ENCODE results near the gene PRPF8.
"Not testable (repeated sequence)": the region's sequence is repeated elsewhere in the genome, so short reads cannot be mapped to it uniquely, and the experiment has no call there.

PRPF8 gene

GRCh38 chr17:1684378-1685189, at the start of gene PRPF8:
Gene PRPF8 (minus strand): TSS chr17:1684867. CDS start chr17:1684571, 296 bp downstream.
- DNase-seq = peak; percentile 95 to 98

DNA sequence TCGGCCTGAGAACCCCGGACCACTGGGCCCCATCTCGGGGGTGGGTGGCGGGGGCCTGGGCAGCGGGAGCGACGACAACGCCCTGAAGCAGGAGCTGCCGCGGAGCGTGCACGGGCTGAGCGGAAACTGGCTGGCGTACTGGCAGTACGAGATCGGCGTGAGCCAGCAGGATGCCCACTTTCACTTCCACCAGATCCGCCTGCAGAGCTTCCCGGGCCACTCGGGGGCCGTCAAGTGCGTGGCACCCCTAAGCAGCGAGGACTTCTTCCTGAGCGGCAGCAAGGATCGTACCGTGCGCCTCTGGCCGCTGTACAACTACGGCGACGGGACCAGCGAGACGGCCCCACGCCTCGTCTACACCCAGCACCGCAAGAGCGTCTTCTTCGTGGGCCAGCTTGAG, 49.1 kb upstream of the PRPF8 start:
- no peak for DNase-seq

DNA sequence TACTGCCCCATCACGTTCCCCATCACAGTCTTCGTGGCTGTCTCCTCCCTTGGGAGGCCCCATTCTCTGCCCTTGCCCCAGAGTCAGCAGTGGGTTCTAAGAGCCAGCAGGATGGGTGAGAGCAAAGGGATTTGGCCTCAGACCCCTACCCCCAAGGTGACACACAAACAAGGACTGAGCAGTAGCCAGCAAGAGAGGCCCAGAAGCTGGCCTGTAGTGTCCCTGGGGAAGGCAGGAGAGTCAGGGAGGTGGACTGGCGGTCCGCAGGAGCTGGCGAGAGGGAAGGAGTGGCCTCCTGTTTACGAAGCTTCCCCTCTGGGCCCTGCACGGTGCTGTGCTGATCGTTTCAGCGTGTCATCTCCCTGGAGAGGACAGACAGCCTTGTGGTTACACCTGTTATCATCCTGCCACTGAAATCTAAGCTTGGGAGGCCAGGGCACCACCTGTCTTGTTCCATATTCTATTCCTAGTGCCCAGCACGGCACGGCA, 48.2 kb upstream of the PRPF8 start:
- no peak for DNase-seq

- DNase-seq = no peak
Observed at GRCh38 chr17:1732241-1732832, 47.7 kb upstream of the PRPF8 start.

- no peak for DNase-seq
Observed at GRCh38 chr17:1731194-1731506, 46.5 kb upstream of the PRPF8 start.

GRCh38 chr17:1730326-1731193, 45.9 kb upstream of the PRPF8 start:
- no peak for DNase-seq

DNA sequence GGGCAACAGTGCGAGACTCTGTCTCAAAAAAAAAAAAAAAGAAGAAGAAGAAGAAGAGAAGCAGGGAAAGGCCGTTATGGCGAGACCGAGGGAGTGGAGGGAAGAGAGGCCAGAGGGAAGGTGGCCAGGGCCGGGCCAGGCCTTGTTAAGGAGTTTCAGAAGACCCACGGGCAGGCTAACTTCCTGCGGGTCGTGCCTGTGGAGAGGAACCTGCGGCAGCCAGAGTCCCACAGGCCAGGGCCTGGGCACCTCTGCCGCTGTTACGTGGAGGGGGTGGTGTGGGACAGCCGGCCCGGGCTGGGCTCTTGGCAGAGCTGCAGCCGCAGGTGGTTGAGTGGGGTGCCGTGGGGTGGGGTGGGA, 45.3 kb upstream of the PRPF8 start:
- DNase-seq = no peak

GRCh38 chr17:1727876-1728630, 43.4 kb upstream of the PRPF8 start:
- DNase-seq = no peak

DNA sequence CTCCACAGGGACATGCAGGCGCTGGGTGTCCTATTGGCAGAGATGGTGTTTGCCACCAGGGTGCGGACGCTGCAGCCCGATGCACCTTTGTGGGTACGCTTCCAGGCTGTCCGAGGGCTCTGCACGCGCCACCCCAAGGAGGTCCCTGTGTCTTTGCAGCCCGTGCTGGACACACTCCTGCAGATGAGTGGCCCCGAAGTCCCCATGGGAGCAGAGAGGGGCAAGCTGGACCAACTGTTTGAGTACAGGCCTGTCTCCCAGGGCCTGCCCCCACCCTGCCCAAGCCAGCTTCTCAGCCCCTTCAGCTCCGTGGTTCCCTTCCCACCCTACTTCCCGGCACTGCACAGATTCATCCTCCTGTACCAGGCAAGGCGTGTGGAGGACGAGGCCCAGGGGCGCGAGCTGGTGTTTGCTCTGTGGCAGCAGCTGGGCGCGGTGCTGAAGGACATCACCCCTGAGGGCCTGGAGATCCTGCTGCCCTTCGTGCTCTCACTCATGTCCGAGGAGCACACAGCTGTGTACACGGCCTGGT, 42.7 kb upstream of the PRPF8 start:
- DNase-seq = no peak

GRCh38 chr17:1726626-1727257, 42.1 kb upstream of the PRPF8 start:
- DNase-seq = no peak

DNA sequence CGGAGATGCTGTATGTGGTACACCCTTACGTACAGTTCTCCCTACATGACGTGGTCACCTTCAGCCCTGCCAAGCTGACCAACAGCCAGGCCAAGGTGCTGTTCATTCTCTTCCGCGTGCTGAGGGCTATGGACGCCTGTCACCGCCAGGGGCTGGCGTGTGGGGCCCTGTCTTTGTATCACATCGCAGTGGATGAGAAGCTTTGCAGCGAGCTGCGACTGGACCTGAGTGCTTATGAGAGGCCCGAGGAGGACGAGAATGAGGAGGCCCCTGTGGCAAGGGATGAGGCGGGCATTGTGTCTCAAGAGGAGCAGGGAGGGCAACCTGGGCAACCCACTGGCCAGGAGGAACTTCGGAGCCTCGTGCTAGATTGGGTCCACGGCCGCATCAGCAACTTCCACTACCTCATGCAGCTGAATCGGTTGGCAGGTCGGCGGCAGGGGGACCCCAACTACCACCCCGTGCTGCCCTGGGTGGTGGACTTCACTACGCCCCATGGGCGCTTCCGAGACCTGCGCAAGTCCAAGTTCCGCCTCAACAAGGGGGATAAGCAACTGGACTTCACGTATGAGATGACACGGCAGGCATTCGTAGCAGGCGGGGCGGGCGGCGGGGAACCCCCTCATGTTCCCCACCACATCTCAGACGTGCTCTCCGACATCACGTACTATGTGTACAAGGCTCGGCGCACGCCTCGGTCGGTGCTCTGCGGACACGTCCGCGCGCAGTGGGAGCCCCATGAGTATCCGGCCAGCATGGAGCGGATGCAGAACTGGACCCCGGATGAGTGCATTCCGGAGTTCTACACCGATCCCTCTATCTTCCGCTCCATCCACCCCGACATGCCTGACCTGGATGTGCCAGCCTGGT, 41.2 kb upstream of the PRPF8 start:
- no peak for DNase-seq

DNA sequence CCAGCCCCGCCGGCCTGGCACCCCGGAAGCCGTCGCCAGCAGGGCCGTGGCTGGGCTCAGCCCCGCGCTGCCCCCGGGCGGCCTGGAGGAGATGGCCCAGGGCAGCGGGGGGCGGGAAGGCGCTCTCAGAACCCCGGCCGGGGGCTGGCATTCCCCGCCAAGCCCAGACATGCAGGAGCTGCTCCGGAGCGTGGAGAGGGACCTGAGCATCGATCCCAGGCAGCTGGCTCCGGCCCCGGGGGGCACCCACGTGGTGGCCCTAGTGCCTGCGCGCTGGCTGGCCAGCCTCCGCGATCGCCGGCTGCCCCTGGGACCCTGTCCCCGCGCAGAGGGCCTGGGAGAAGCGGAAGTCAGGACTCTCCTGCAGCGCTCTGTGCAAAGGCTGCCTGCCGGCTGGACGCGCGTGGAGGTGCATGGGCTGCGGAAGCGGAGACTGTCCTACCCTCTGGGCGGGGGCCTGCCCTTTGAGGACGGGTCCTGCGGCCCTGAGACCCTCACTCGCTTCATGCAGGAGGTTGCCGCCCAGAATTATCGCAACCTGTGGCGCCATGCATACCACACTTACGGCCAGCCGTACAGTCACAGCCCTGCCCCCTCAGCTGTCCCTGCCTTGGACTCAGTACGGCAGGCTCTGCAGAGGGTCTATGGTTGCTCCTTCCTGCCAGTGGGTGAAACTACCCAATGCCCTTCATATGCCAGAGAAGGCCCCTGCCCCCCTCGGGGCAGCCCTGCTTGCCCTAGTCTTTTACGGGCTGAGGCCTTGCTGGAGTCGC, 40.4 kb upstream of the PRPF8 start:
- no peak for DNase-seq

GRCh38 chr17:1724351-1724868, 39.7 kb upstream of the PRPF8 start, which contains the start of gene WDR81:
Gene WDR81 (plus strand): TSS chr17:1724704. CDS start chr17:1724960, 256 bp downstream.
- peak; percentile 86 for DNase-seq

GRCh38 chr17:1722022-1722421, 37.4 kb upstream of the PRPF8 start:
- not testable (repeated sequence) for DNase-seq

DNA sequence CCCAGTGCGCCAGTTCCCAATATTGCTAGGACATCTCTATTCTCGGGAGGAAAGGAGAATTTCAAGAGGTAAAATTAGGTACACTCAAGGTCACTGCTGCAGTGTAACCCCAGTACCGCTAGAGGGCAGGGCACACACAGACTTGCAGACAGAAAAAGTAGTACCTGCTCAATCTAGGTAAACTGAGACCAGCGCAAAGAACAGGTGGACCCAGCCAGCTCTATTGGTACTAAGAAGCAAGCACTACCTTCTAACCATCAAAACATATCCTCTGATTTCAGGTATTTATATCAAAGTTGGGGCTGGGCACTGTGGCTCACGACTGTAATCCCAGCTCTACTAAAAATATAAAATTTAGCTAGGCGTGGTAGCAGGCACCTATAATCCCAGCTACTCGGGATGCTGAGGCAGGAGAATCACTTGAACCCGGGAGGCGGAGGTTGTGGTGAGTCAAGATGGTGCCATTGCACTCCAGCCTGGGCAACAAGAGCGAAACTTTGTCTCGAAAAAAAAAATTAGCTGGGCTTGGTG, 36.3 kb upstream of the PRPF8 start:
- peak; percentile 59 to 64 for DNase-seq

DNA sequence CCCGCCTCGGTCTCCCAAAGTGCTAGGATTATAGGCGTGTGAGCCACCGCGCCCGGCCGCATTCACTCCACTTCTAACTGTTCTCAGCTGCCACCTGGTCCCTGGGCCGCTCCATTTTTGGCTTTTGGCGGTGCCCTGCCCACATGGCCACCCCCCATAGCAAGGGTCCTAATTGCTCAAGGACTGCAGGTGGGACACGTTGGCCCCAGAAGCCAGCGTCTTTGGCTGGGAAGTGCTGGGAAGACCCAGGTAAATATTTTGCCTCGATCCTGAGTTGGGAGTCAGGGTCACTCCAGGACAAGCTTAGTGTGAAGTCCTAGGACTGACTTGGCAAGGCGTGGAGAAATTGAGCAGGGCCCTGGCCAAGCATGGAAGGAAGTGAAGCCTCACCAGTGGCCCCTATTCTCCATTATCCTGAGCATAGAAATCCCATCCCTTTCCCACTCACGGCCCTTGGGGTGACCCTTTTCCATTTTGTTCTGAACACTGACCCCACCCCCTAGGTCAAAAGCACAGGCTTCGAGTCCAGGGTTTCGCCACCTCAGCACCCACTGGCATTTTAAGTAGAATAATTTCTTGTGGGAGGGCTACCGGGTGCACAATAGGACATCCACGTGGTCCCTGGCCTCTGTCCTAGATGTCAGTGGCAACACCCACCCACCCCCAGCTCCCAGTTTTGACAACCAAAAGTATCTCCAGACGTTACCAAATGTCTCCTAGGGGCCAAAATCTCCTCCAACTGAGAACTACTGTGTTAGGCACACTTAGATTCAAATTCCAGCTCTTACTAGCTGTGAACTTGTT, 33.9 kb upstream of the PRPF8 start:
- no peak for DNase-seq

DNA sequence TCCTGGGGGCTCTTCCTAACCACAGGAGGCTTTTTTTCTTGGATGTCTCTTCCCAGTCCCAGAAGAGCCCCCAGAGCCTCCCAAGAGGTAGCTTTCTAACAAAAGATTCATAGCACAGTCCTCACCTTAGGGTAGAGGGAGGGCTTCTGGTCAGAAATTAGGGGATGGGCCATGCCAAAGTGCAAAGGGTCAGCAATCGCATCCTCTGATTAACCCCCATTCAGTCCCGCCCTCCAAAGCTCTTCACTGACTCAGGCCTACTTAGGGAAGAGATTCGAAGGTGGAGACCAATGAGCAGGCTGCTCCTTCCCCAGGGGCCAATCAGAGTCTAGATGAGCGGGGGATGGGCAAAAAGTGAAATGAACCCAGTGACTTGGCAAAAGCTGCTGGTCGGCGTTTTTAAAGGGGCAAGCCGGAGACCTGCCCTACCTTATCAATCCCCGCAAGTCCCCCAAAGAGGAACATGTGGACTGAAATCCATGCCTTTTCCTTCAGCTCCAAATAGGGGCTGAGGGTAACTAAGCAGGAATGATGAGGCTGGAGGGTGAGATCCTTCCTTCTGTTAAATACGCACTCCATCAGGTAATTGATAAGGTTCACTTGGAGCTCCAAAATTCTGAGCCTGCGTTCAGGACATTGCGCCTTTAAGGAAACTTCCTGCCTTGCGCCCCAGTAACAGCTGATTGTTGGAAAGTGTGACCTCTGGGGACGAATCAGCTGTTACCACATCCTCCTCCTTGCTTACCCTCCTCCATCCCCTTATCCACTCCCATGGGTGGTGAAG, 32.4 kb upstream of the PRPF8 start:
- peak; percentile 70 to 85 for DNase-seq

All from stimulated activated CD4-positive, alpha-beta T cell treated with anti-CD3 and anti-CD28 coated beads, Interleukin-4, amount 100 ng/mL, for 4 hours (primary cell).